GM18517 (cell line): ENCODE results near the gene DOCK9.
"Not testable (repeated sequence)": the region's sequence is repeated elsewhere in the genome, so short reads cannot be mapped to it uniquely, and the experiment has no call there.

Experiments
- ATAC-seq: cut with Tn5 transposase; IDR thresholded peaks from one replicate; pipeline ENCODE4 v1.9.1; 2021; ENCODE audit warnings: mild to moderate bottlenecking, moderate library complexity; ENCODE audit not compliant: unreplicated experiment

DOCK9 gene

GRCh38 chr13:98754468-98754867 is 223.4 kb downstream of the DOCK9 start:
- not testable (repeated sequence) for ATAC-seq

GRCh38 chr13:98752467-98753290 is 225.2 kb downstream of the DOCK9 start, which contains the start of gene SLC15A1:
Gene SLC15A1 (minus strand): TSS chr13:98752672. CDS start chr13:98752598, 74 bp downstream.
- no peak for ATAC-seq

GRCh38 chr13:98751861-98752466 is 225.9 kb downstream of the DOCK9 start:
- ATAC-seq: no peak

GRCh38 chr13:98751367-98751782 is 226.5 kb downstream of the DOCK9 start:
- no peak for ATAC-seq

- no peak for ATAC-seq
Measured at GRCh38 chr13:98749501-98749900, 228.4 kb downstream of the DOCK9 start.

- ATAC-seq: no peak
Measured at GRCh38 chr13:98746968-98747367, 230.9 kb downstream of the DOCK9 start.
